HCT116 (cell line): ENCODE data around the gene SMIM32. TPM values are rescaled to one million over a fixed set of nuclear protein-coding genes. Genes with fewer than 3 reads are reported as not detected.

ENCODE experiments used
- ATAC-seq: fragments of 200-7000 bp; cut with Tn5 transposase; 2 replicates; pipeline ENCODE4 v1.9.1; 2020; ENCODE audit warnings: mild to moderate bottlenecking, moderate library complexity
- BruUV-seq: library from RNA; stranded (reverse); fragments of 400-500 nt; replicated peaks from 2 replicates; lab custom pipeline; 2021; lab: Mats Ljungman, UMichigan
- CTCF ChIA-PET: fragments of 300-600 bp; sonication (Branson Sonifier 250); formaldehyde crosslinking; loops from one replicate; lab custom pipeline; 2021; ENCODE audit warnings: antibody characterized with exemption; lab: Charles Lee
- POLR2A ChIA-PET: fragments of 300-600, 350-600 bp; sonication (Branson Sonifier 250); formaldehyde crosslinking; loops from one replicate; lab custom pipeline; 2021; ENCODE audit warnings: antibody characterized with exemption; lab: Charles Lee
- RAD21 ChIA-PET, 2 experiments: fragments of 300-600 bp; sonication (Branson Sonifier 250); formaldehyde crosslinking; loops; one replicate each; lab custom pipeline; 2023; ENCODE audit warnings: low total read pairs in 2 of 2; ENCODE audit not compliant: uncharacterized antibody in 2 of 2, unreplicated experiment in 2 of 2, low non-redundant PET in 1 of 2; lab: Charles Lee
- DNase-seq: peaks from one replicate; pipeline ENCODE4 v3.0.0-alpha.2; 2010; ENCODE audit warnings: low read depth, low spot score
- H2AFZ ChIP-seq: fragments of 200-600 bp; shearing (Covaris generic), sonication (generic); 2 replicates; pipeline ENCODE4 v1.6.1; 2017; ENCODE audit warnings: low read depth, mixed run types, mixed read lengths, antibody characterized with exemption, low read length; ENCODE audit not compliant: poor library complexity, severe bottlenecking
- H3K27ac ChIP-seq: 2 replicates; pipeline ENCODE4 v1.5.1; 2012; ENCODE audit warnings: low read depth, low read length
- H3K27me3 ChIP-seq: fragments of 200-600 bp; sonication (generic); 2 replicates; pipeline ENCODE4 v1.6.1; 2016; ENCODE audit warnings: mixed run types, low read length, mixed read lengths; ENCODE audit not compliant: insufficient read depth
- H3K36me3 ChIP-seq, 2 experiments: fragments of 200-500 bp in 1 of 2; fragments of 200-600 bp in 1 of 2; sonication (Bioruptor generic) in 1 of 2; sonication (generic) in 1 of 2; 2 replicates each; pipeline versions ENCODE4 v1.5.1 to v1.6.1; 2014 to 2016; ENCODE audit warnings: low read length in 2 of 2, inconsistent platforms in 1 of 2, mixed read lengths in 1 of 2, mixed run types in 1 of 2; ENCODE audit not compliant: insufficient read depth in 2 of 2, control insufficient read depth in 1 of 2
- H3K4me1 ChIP-seq, 2 experiments: fragments of 200-600 bp in 1 of 2; sonication (generic) in 1 of 2; 2 replicates each; pipeline versions ENCODE4 v1.5.1 to v1.6.1; 2012 to 2017; ENCODE audit warnings: low read length in 2 of 2, inconsistent platforms in 1 of 2, mild to moderate bottlenecking in 1 of 2, mixed read lengths in 1 of 2, mixed run types in 1 of 2, moderate library complexity in 1 of 2; ENCODE audit not compliant: insufficient read depth in 2 of 2, control insufficient read depth in 1 of 2
- H3K4me2 ChIP-seq: fragments of 200-600 bp; sonication (generic); 2 replicates; pipeline ENCODE4 v1.6.1; 2017; ENCODE audit warnings: mixed run types, low read length, mixed read lengths
- H3K4me3 ChIP-seq, 2 experiments: fragments of 200-600 bp in 1 of 2; sonication (generic) in 1 of 2; replicated peaks in 1 of 2; 2 replicates each; pipeline ENCODE4 v1.5.1; 2011 to 2016; ENCODE audit warnings: low read length in 2 of 2, control low read depth in 1 of 2, low read depth in 1 of 2, mild to moderate bottlenecking in 1 of 2, mixed read lengths in 1 of 2, mixed run types in 1 of 2
- H3K79me2 ChIP-seq: fragments of 200-600 bp; sonication (generic); 2 replicates; pipeline ENCODE4 v1.6.1; 2017; ENCODE audit warnings: mild to moderate bottlenecking, mixed run types, low read length, moderate library complexity, mixed read lengths; ENCODE audit not compliant: insufficient read depth
- H3K9ac ChIP-seq: fragments of 200-600 bp; sonication (generic); 2 replicates; pipeline ENCODE4 v1.6.1; 2016; ENCODE audit warnings: low read length, mixed read lengths
- H3K9me2 ChIP-seq: fragments of 200-600 bp; sonication (generic), shearing (Covaris generic); 2 replicates; pipeline ENCODE4 v1.6.1; 2017; ENCODE audit warnings: mixed run types, mild to moderate bottlenecking, moderate library complexity; ENCODE audit not compliant: insufficient read depth
- H3K9me3 ChIP-seq, 2 experiments: fragments of 200-500 bp in 1 of 2; fragments of 200-600 bp in 1 of 2; sonication (Bioruptor generic) in 1 of 2; sonication (generic) in 1 of 2; 2 replicates each; pipeline ENCODE4 v1.6.1; 2014 to 2017; ENCODE audit warnings: low read length in 2 of 2, mixed read lengths in 2 of 2, inconsistent platforms in 1 of 2, low read depth in 1 of 2, mild to moderate bottlenecking in 1 of 2, mixed run types in 1 of 2, moderate library complexity in 1 of 2; ENCODE audit not compliant: control insufficient read depth in 1 of 2, insufficient read depth in 1 of 2
- H4K20me1 ChIP-seq: fragments of 200-600 bp; sonication (generic), shearing (Covaris generic); 2 replicates; pipeline ENCODE4 v1.6.1; 2017; ENCODE audit warnings: mixed run types, mild to moderate bottlenecking, moderate library complexity; ENCODE audit not compliant: insufficient read depth
- CEBPB ChIP-seq: IDR thresholded peaks from 2 replicates; pipeline ENCODE4 v1.6.1; 2012; ENCODE audit warnings: low read depth
- EZH2 ChIP-seq: fragments of 200-600 bp; sonication (generic); IDR thresholded peaks from 2 replicates; pipeline ENCODE4 v1.6.1; 2017; ENCODE audit warnings: antibody characterized with exemption, mixed run types
- FOSL1 ChIP-seq: IDR thresholded peaks from 2 replicates; pipeline ENCODE4 v1.6.1; 2012; ENCODE audit warnings: low read depth
- JUND ChIP-seq: IDR thresholded peaks from 2 replicates; pipeline ENCODE4 v1.6.1; 2012
- RAD21 ChIP-seq: IDR thresholded peaks from 2 replicates; pipeline ENCODE4 v1.6.1; 2012; ENCODE audit warnings: low read depth, mild to moderate bottlenecking
- SIN3A ChIP-seq: IDR thresholded peaks from 2 replicates; pipeline ENCODE4 v1.6.1; 2012; ENCODE audit warnings: low read depth
- SRF ChIP-seq: IDR thresholded peaks from 2 replicates; pipeline ENCODE4 v1.6.1; 2012; ENCODE audit warnings: low read depth
- YY1 ChIP-seq: IDR thresholded peaks from 2 replicates; pipeline ENCODE4 v1.6.1; 2011; ENCODE audit warnings: low read length, low read depth, moderate library complexity, mild to moderate bottlenecking; ENCODE audit not compliant: insufficient replicate concordance; ENCODE audit errors: extremely low read depth
- ZNF274 ChIP-seq: fragments of 200-500 bp; sonication (Bioruptor generic); IDR thresholded peaks from 2 replicates; pipeline ENCODE4 v1.6.1; 2014; ENCODE audit warnings: mild to moderate bottlenecking, low read depth, low read length, inconsistent platforms
- intact Hi-C: fragments of 100-400 bp; cut with micrococcal nuclease; formaldehyde crosslinking; loops from 2 replicates; pipeline ENCODE4 v1.10.0; 2022
- total RNA-seq: library from RNA; stranded (reverse); gene quantifications from one replicate; pipeline ENCODE4 v1.2.1, GENCODE V29; 2021; ENCODE audit not compliant: unreplicated experiment
- TF ChIP-seq, protein P1 (sequence below): IDR thresholded peaks from 2 replicates; pipeline ENCODE4 v1.6.1; 2012

The SMIM32 gene
- total RNA-seq, 1 experiment from 2014 or later: not detected

DNA sequence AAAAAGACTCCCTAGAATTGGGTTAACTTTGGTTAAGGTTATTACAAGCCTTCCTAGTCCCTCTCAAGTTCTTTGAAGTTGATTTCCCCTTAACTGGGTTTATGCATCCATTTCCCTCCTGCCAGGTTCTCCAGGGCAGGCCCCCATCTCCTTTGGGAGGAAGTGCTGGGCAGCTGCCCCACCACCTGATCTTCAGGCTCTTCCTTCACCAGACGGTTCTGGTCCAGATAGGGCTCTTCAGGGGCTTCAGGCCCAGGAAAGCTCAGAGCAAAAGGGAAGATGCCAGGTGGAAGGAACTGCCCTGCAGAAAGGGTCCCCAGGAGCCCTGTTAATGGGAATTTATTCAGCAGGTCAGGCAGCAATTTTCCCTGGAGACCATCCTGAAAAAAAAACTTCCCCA lies 2.1 kb downstream of the SMIM32 start:
- POLR2A ChIA-PET: no interaction called here

DNA sequence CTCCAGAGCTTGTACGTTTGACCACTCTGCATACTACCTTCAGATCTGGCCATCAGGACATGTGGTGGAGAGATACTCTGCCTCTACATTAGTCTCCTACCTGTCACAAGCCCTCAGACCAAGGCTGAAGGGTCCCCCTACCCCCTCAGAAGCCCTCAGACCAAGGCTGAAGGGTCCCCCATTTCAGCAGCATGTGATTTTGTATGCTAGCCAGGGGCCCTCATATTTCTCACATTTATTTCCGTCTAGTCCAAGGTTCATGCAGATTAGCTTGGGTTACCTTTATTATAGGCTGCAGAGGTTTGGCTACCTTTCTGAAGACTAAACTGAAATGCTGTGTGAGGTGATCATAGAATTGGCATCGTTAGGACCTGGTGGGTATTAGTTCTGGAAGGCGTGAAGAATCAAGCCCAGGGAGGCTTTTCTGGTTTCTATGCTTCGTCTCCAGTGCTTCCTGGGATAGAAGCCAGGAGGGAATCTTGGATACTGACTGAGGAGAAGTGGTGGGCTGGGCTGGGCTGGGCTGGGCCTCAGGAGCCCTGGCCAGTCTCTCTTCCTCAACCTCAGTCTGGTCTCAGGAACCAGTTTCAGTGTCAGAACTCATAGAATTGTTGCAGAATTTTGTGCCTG lies 2.8 kb downstream of the SMIM32 start:
- DNase-seq (no peak), ATAC-seq (no peak)
- Histone ChIP-seq H3K4me2 (no peak overlapping the region), H4K20me1 (no peaks in the 10 kb centered on the region), H3K79me2 (no peaks in the 10 kb centered on the region), H3K9me2 (no peaks in the 10 kb centered on the region), H3K9ac (no peak overlapping the region), H3K9me3 (no peaks in the 10 kb centered on the region), H2AFZ (no peak overlapping the region), H3K27ac (no peak overlapping the region), H3K27me3 (no peaks in the 10 kb centered on the region), H3K4me3 (no peak overlapping the region), H3K36me3 (0 out of 4 replicates have a peak, but pooled peaks cover 0 to 2% of the 10 kb centered on the region in 2 experiments), H3K4me1 (no peaks in the 10 kb centered on the region)
- BruUV-seq: no TSS peak
- TF ChIP-seq SIN3A (no peak), ZNF274 (no peak), YY1 (no peak), CEBPB (no peak), JUND (no peak)
- ChIA-PET RAD21 (no interaction called here), POLR2A (no interaction called here), CTCF (interaction anchor here (1.0 kb wide), 1 partner anchor 22 kb away, joined by 4 read pairs; no protein-coding TSS in a partner anchor)
- intact Hi-C loops: no loop called here

More for the DNA sequence above, 2.1 kb downstream of the SMIM32 start:
- no peaks in the 10 kb centered on the region for H3K4me1 ChIP-seq
- H3K27me3 ChIP-seq: no peaks in the 10 kb centered on the region
- ChIA-PET CTCF (no interaction called here), RAD21 (no interaction called here)
- BruUV-seq: no TSS peak
- H3K27ac ChIP-seq: no peak overlapping the region
- H3K79me2 ChIP-seq: no peaks in the 10 kb centered on the region
- no peaks in the 10 kb centered on the region for H3K9me2 ChIP-seq
- H3K9me3 ChIP-seq: no peaks in the 10 kb centered on the region
- intact Hi-C loops: no loop called here
- H2AFZ ChIP-seq: no peak overlapping the region
- H3K36me3 ChIP-seq: 0 out of 4 replicates have a peak, but pooled peaks cover 0 to 2% of the 10 kb centered on the region in 2 experiments
- ATAC-seq (no peak), DNase-seq (no peak)
- H3K9ac ChIP-seq: no peak overlapping the region
- no peak overlapping the region for H3K4me3 ChIP-seq
- TF ChIP-seq ZNF274 (no peak), RAD21 (no peak), EZH2 (no peak), FOSL1 (no peak), SRF (no peak)
- TF ChIP-seq, protein P1, sequence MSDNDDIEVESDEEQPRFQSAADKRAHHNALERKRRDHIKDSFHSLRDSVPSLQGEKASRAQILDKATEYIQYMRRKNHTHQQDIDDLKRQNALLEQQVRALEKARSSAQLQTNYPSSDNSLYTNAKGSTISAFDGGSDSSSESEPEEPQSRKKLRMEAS: no peak
- no peak overlapping the region for H3K4me2 ChIP-seq
- no peaks in the 10 kb centered on the region for H4K20me1 ChIP-seq
